ENCODE measurements around the gene AFF2. TPM values are rescaled to one million over a fixed set of nuclear protein-coding genes. Genes with fewer than 3 reads are reported as not detected.

AFF2 gene
- polyA plus RNA-seq, 1 of the 3 experiments (the other 2 are of a cell fraction), result not detected

GRCh38 chrX:148903176-148903575 lies 402.8 kb downstream of the AFF2 start:
- Histone ChIP-seq H3K9ac (no peak overlapping the region), H3K27me3 (ENCODE audit: insufficient read depth) (no peaks in the 10 kb centered on the region), H4K20me1 (ENCODE audit: insufficient read depth) (no peaks in the 10 kb centered on the region), H2AFZ (ENCODE audit: low read depth) (no peak overlapping the region), H3K36me3 (replicated peaks in 1 of 2; ENCODE audit: control insufficient read depth in 1 of 2, insufficient read depth in 2 of 2, low read length in 1 of 2) (no peaks in the 10 kb centered on the region), H3K79me2 (ENCODE audit: insufficient read depth) (no peaks in the 10 kb centered on the region), H3K4me3 (ENCODE audit: low read depth in 2 of 2, low read length in 1 of 2) (no peak overlapping the region), H3K9me2 (no peaks in the 10 kb centered on the region), H3F3A (replicated peaks; ENCODE audit: insufficient read depth) (no peaks in the 10 kb centered on the region), H3K9me3 (no peaks in the 10 kb centered on the region), H3K4me1 (ENCODE audit: control insufficient read depth in 1 of 2, insufficient read depth in 2 of 2, low read depth in 1 of 2, low read length in 1 of 2) (no peaks in the 10 kb centered on the region), H3K27ac (ENCODE audit: low read depth in 2 of 2, low read length in 1 of 2) (no peak overlapping the region), H3K4me2 (no peak overlapping the region)
- WGBS (ENCODE audit: low lambda C conversion rate), result 3% methylated on average over 3 of the region's 3 CpGs
- CTCF ChIA-PET, result no interaction called here
- TF ChIP-seq, protein P1, sequence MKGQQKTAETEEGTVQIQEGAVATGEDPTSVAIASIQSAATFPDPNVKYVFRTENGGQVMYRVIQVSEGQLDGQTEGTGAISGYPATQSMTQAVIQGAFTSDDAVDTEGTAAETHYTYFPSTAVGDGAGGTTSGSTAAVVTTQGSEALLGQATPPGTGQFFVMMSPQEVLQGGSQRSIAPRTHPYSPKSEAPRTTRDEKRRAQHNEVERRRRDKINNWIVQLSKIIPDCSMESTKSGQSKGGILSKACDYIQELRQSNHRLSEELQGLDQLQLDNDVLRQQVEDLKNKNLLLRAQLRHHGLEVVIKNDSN (IDR thresholded peaks at IDR 0.05; ENCODE audit: borderline replicate concordance, low read depth), result no peak
- no peak for TF ChIP-seq RFX5 (IDR thresholded peaks at IDR 0.05; ENCODE audit: low read length)
- TF ChIP-seq FOXM1 (IDR thresholded peaks at IDR 0.05; ENCODE audit: low read depth), result no peak
- TF ChIP-seq REST (IDR thresholded peaks at IDR 0.05; ENCODE audit: low read depth, low read length), result no peak
- no peak for TF ChIP-seq CHD2 (IDR thresholded peaks at IDR 0.05; ENCODE audit: low read length, partially characterized antibody)
- TF ChIP-seq NFIC (IDR thresholded peaks at IDR 0.05; ENCODE audit: borderline replicate concordance), result no peak
- TF ChIP-seq GATA2 (CRISPR knock-in tag; IDR thresholded peaks at IDR 0.05), result no peak
- TF ChIP-seq TEAD4 (IDR thresholded peaks at IDR 0.05; ENCODE audit: borderline replicate concordance, insufficient read depth), result no peak
- TF ChIP-seq FOXJ3 (CRISPR knock-in tag; IDR thresholded peaks at IDR 0.05), result no peak
- POLR2A ChIA-PET, result no interaction called here
- no peak for DNase-seq

- TF ChIP-seq NRF1 (IDR thresholded peaks at IDR 0.05; ENCODE audit: low read depth, low read length), result no peak
- Histone ChIP-seq H3K36me3 (replicated peaks in 1 of 2; ENCODE audit: control insufficient read depth in 1 of 2, insufficient read depth in 2 of 2, low read length in 1 of 2) (no peaks in the 10 kb centered on the region), H3K9me3 (no peaks in the 10 kb centered on the region), H3K9me2 (no peaks in the 10 kb centered on the region), H3K9ac (no peak overlapping the region), H4K20me1 (ENCODE audit: insufficient read depth) (no peaks in the 10 kb centered on the region), H3F3A (replicated peaks; ENCODE audit: insufficient read depth) (no peaks in the 10 kb centered on the region), H3K27ac (ENCODE audit: low read depth in 2 of 2, low read length in 1 of 2) (no peak overlapping the region), H2AFZ (ENCODE audit: low read depth) (no peak overlapping the region), H3K4me3 (ENCODE audit: low read depth in 2 of 2, low read length in 1 of 2) (no peak overlapping the region), H3K27me3 (ENCODE audit: insufficient read depth) (no peaks in the 10 kb centered on the region), H3K4me1 (ENCODE audit: control insufficient read depth in 1 of 2, insufficient read depth in 2 of 2, low read depth in 1 of 2, low read length in 1 of 2) (no peaks in the 10 kb centered on the region), H3K4me2 (no peak overlapping the region), H3K79me2 (ENCODE audit: insufficient read depth) (no peaks in the 10 kb centered on the region)
- no peak for DNase-seq
- ChIA-PET CTCF (no interaction called here), POLR2A (no interaction called here)
- 0% methylated on average over 3 of the region's 3 CpGs for WGBS (ENCODE audit: low lambda C conversion rate)
Measured at GRCh38 chrX:148904421-148905111, 404.1 kb downstream of the AFF2 start.

Measured in SK-N-SH (cell line).